ENCODE data around the gene BCAS3. TPM values are rescaled to one million over a fixed set of nuclear protein-coding genes. Genes with fewer than 3 reads are reported as not detected.

BCAS3 gene
- total and polyA plus RNA-seq, 4 donors = 5.8 to 24.6 (median 10.1) TPM

DNA sequence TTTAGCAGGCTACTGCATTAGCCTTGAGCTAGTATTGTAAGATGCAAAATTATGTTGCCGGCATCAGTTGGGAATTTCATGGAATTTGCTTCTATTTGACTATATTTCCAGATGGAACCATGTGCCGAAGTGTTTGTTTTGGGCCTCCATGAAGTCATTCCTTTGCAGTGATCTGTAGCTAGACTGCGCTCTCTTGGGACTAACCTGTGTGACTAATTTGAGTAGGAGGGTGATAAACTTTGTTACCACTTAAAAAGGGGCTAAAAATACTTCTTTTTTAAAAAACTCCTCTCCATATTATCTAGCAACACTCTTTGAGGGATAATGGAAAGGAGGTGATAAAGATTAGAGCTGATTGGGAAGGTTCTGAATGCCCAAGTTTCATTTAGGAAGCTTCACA lies 555.2 kb downstream of the BCAS3 start:
- no peak overlapping the region for H3K9ac ChIP-seq (ENCODE audit: low read depth in 1 of 2, low read length in 2 of 2)
- no peak overlapping the region for H3K4me3 ChIP-seq (ENCODE audit: low read depth in 1 of 3, low read length in 3 of 3)
- over 99% methylated on average over 3 of the region's 3 CpGs for WGBS
- H3K4me1 ChIP-seq (ENCODE audit: control insufficient read depth in 4 of 4, insufficient read depth in 4 of 4, low read length in 3 of 4) = peaks cover 0 to 12% (median 3%) of the 10 kb centered on the region in 4 donors
- no peaks in the 10 kb centered on the region for H3K36me3 ChIP-seq (ENCODE audit: control insufficient read depth in 4 of 4, insufficient read depth in 3 of 4, low read depth in 1 of 4, low read length in 3 of 4)
- H3K9me3 ChIP-seq (ENCODE audit: control insufficient read depth in 4 of 4, low read length in 3 of 4) = no peaks in the 10 kb centered on the region
- H3K27me3 ChIP-seq (ENCODE audit: control insufficient read depth in 4 of 4, insufficient read depth in 4 of 4, low read length in 3 of 4) = no peaks in the 10 kb centered on the region
- no peak overlapping the region for H3K27ac ChIP-seq (ENCODE audit: low read depth in 1 of 2, low read length in 2 of 2)
- DNase-seq (ENCODE audit: low spot score) = no peak
- no peak for TF ChIP-seq JUND (IDR thresholded peaks at IDR 0.05)
- TF ChIP-seq ZBTB33 (IDR thresholded peaks at IDR 0.05) = no peak
- TF ChIP-seq HNF4A (conservative IDR thresholded peaks at IDR 0.05) = no peak
- TF ChIP-seq HNF4G (IDR thresholded peaks at IDR 0.05) = no peak
- TF ChIP-seq, protein P1, sequence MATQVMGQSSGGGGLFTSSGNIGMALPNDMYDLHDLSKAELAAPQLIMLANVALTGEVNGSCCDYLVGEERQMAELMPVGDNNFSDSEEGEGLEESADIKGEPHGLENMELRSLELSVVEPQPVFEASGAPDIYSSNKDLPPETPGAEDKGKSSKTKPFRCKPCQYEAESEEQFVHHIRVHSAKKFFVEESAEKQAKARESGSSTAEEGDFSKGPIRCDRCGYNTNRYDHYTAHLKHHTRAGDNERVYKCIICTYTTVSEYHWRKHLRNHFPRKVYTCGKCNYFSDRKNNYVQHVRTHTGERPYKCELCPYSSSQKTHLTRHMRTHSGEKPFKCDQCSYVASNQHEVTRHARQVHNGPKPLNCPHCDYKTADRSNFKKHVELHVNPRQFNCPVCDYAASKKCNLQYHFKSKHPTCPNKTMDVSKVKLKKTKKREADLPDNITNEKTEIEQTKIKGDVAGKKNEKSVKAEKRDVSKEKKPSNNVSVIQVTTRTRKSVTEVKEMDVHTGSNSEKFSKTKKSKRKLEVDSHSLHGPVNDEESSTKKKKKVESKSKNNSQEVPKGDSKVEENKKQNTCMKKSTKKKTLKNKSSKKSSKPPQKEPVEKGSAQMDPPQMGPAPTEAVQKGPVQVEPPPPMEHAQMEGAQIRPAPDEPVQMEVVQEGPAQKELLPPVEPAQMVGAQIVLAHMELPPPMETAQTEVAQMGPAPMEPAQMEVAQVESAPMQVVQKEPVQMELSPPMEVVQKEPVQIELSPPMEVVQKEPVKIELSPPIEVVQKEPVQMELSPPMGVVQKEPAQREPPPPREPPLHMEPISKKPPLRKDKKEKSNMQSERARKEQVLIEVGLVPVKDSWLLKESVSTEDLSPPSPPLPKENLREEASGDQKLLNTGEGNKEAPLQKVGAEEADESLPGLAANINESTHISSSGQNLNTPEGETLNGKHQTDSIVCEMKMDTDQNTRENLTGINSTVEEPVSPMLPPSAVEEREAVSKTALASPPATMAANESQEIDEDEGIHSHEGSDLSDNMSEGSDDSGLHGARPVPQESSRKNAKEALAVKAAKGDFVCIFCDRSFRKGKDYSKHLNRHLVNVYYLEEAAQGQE (IDR thresholded peaks at IDR 0.05) = no peak
- TF ChIP-seq CTCF (IDR thresholded peaks at IDR 0.05; ENCODE audit: low read depth, low read length, missing input control) = no peak
- no peak for TF ChIP-seq NR2F2 (IDR thresholded peaks at IDR 0.05)
- no peak for TF ChIP-seq RXRA (IDR thresholded peaks at IDR 0.05)
- no peak for TF ChIP-seq SP1 (IDR thresholded peaks at IDR 0.05)
- no peak for TF ChIP-seq FOXA1 (IDR thresholded peaks at IDR 0.05)
- TF ChIP-seq RAD21 (IDR thresholded peaks at IDR 0.05) = no peak
- TF ChIP-seq, protein P2, sequence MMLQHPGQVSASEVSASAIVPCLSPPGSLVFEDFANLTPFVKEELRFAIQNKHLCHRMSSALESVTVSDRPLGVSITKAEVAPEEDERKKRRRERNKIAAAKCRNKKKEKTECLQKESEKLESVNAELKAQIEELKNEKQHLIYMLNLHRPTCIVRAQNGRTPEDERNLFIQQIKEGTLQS (IDR thresholded peaks at IDR 0.05) = no peak
- TF ChIP-seq TAF1 (conservative IDR thresholded peaks at IDR 0.05) = no peak
- TF ChIP-seq YY1 (IDR thresholded peaks at IDR 0.05) = no peak
- no peak for TF ChIP-seq EGR1 (IDR thresholded peaks at IDR 0.05; ENCODE audit: low read depth in 2 of 2)
- TF ChIP-seq FOXA2 (IDR thresholded peaks at IDR 0.05) = no peak
- no peak for TF ChIP-seq GABPA (IDR thresholded peaks at IDR 0.05 in 1 of 2, conservative IDR thresholded peaks at IDR 0.05 in 1 of 2)
- no peak for TF ChIP-seq MAX (IDR thresholded peaks at IDR 0.05)
